HG03103 (cell line): ENCODE data around the gene RMDN2.

ENCODE experiments used
- ATAC-seq: cut with Tn5 transposase; IDR thresholded peaks from one replicate; pipeline ENCODE4 v1.9.1; 2021; ENCODE audit warnings: low read depth; ENCODE audit not compliant: unreplicated experiment

Gene RMDN2

GRCh38 chr2:37897511-37897910 is 27.6 kb upstream of the RMDN2 start:
- ATAC-seq: no peak

- ATAC-seq: no peak
These were observed 26.6 kb upstream of the RMDN2 start for GRCh38 chr2:37898448-37898847.

DNA sequence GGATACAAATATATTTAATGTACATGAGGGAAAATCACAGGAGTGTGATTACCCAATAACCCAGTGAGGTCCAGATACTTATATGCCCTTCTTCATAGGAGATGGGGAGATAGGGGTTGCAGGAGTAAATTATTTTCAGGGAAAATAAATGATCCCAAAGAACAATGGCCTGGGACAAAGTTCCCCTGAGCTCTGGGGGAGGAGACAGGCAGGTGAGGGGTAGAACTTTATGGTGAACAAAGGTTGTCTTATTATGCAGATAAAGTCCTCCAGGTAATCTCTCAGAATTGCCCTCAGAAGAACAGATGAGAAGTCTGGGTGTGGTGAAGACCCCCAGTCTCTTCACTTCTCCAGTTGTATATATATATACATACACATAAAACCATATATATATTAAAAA is 22.1 kb upstream of the RMDN2 start:
- ATAC-seq: no peak

DNA sequence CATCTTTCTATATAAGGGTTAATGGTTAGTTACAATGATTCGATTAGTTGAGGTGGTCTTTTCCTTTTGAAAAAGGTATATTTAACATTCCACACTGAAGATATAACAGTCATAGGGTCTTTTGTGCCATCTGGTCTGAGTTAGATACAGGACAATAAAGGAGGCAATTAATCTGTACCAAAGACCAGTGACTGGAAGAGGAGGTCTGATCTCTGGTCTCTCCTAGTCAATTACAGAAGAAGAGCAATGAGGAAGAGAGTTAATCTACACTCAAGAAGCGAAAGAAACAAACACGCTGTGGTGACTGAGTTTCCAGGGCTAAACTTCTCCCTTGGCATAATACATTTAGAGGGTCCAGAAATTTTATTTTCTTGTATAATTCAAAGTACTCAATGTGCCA is 20.7 kb upstream of the RMDN2 start:
- no peak for ATAC-seq

GRCh38 chr2:37904993-37905392 is 20.1 kb upstream of the RMDN2 start:
- no peak for ATAC-seq

GRCh38 chr2:37906131-37906530 is 19.0 kb upstream of the RMDN2 start:
- ATAC-seq: no peak

DNA sequence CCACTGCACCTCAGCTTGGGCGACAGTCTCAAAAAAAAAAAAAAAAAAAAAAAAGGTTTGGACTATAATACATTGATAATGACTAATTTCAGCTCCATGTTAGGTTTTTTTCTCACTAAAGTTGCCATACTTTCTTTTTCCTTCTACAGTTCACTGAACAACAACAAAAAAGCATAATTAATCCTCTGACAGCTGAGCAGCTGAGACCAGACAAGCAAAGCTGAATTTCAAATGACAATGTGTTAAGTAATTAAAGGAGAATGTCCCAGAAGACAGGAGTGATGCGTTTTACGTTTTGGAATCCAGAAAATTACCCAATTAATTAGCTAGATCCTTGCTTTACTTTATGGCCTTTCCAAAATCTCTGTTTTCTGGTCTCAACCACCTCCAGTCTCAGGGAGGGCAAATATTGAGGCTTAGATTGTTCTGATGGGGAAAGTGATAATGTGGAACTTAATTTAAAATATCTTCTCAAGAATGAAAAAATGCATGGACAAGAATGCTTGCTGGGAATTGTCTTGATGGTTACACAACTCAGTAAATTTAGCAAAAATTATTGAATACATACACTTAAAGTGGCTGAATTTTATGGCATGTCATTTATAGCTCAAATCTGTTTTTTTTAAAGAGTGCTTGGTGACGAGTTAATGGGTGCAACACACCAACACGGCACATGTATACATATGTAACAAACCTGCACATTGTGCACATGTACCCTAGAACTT is 17.4 kb upstream of the RMDN2 start:
- ATAC-seq: no peak

- no peak for ATAC-seq
These were observed 13.7 kb upstream of the RMDN2 start for GRCh38 chr2:37911296-37911873.

DNA sequence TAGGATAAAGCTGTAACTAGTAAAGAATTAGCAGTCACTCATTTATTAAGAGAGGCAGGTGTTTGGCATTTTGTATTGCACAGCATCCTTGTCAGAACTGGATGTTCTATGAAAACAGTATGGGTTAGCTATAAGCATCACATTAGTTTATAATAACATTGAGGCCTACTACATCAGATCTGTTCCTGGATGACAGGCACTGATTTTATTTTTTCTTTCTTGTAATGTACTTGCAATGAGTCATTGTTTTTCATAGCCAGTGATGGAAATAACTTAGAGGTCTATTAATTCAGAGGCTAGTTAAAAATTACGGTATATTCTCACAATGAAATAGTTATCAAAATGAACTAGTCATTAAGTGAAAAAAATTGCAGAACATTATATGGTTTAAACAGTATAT is 13.0 kb upstream of the RMDN2 start:
- no peak for ATAC-seq

DNA sequence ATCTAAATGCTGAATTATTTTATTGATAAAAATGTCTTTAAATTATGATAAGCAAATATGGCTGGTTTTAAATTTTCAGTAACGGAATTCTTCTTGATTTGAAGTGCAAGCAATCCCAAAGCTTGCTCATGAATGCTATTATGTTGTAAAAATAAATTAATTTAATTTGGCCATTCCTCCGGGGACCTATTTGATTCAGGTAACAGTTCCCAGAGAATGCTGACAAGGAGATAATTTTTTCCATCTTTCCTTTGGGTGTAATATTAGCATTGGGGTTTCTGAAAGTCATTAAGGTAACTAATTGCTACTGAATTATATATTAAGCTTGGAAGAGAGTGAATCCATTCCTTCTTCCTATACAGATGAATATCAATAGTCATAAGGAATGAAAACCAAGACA is 12.5 kb upstream of the RMDN2 start:
- no peak for ATAC-seq

DNA sequence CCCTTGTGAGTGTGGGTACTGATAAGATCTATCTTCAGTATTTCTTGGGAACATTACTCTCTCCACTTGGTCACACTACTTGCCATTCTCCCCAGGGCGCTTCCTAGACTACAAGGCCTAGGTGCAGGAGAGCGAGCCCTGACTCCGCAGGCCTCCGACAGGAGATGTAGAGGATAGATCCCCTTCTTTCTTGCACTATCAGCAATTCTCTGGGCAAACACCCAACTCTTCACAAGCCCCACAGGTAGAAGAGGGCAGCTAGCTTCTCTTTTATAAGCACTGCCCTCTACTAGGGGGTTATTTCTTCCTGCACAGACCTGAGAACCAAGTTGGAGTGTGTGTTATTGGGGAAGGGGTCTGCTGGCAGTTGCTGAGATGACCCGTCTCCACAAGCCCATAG is 10.7 kb upstream of the RMDN2 start:
- no peak for ATAC-seq

DNA sequence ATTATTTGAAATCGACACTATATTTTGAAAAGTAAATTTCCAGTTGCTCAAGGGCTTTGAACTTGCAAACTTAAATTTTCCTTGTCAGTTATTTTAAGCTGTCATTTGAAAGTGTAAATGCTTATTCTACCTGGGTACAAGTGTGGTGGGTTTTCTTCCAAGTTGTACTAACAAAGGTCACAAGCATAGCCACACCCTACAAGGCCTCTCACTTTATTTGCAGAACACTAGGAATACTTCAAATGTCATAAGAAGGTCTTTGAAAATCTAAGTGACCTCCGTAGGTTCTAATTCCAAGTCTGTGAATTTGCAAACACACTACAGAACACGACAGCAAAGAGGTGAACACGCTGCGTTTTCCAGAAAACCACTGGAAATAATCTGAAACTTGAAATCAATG is 9.3 kb upstream of the RMDN2 start:
- ATAC-seq: no peak

- no peak for ATAC-seq
These were observed 8.5 kb upstream of the RMDN2 start for GRCh38 chr2:37916512-37917082.

- no peak for ATAC-seq
These were observed 7.5 kb upstream of the RMDN2 start for GRCh38 chr2:37917281-37918228.

DNA sequence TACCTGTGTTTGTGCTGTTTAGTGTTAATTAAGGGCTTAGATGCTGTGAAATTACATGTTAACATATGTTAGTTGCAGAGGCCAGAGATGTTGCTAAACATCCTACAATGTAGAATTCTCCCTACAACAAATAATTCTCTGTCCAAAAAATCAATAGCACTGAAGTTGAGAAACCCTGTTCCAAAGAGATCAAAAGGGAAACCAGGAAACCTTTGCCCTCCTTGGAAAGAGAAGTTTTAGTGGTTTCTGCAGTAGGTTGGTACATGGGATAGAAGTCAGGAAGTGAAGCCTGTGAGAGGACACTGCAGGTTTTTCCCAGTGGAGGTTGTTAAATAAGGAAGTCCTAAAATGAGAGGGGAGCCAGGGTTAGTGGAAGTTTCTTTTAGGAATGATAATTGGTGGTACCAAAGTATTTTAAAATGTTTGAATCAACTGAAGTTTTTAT is 6.3 kb upstream of the RMDN2 start:
- no peak for ATAC-seq

- no peak for ATAC-seq
These were observed 5.5 kb upstream of the RMDN2 start for GRCh38 chr2:37919631-37920032.

GRCh38 chr2:37920570-37920969 is 4.5 kb upstream of the RMDN2 start:
- ATAC-seq: no peak

DNA sequence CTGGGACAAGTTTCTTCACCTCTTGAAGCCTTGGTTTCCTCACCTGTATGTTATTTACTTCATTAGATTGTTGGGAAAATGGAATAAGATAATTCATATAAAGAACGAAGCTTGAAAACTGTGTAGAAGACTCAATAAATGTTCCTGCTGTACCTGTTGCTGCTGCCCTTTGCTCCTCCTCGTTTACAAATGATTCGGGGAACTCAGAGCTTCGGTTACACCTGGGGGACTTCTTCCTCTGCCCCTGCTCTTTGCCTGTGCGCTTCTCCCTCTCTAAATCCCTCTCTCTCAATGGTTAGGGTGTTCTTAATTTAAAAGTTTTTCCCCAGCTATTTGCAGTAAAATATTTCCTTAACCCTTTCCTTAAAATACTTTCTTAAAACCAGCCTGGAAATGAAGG is 3.3 kb upstream of the RMDN2 start:
- ATAC-seq: no peak

- ATAC-seq: no peak
These were observed 1.6 kb upstream of the RMDN2 start for GRCh38 chr2:37923308-37924055.

DNA sequence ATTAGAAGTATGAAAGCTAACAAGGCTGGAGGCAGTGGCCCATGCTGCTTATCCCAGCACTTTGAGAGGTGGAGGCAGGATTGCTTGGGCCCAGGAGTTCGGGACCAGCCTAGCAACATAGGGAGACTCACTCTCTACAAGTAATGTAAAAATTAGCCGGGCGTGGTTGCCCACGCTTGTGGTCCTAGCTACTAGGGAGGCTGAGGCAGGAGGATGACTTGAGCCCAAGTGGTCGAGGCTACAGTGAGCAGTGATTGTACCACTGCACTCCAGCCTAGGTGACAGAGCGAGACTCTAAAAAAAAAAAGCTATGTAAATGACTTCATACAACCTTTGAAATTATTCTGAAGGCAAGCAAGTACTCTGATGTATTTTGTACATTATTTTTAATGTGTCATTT is 1.5 kb downstream of the RMDN2 start:
- no peak for ATAC-seq
